GM18526 (cell line): Measurements from ENCODE around the gene PFN4.
A peak's percentile ranks its signal among the peaks of the same experiment; 100 is the strongest.

Experiments used
- POLR2A ChIP-seq: IDR thresholded peaks from 3 replicates; pipeline ENCODE4 v1.6.1; 2011; ENCODE audit not compliant: insufficient read length; ENCODE audit errors: extremely low read depth

The PFN4 gene

DNA sequence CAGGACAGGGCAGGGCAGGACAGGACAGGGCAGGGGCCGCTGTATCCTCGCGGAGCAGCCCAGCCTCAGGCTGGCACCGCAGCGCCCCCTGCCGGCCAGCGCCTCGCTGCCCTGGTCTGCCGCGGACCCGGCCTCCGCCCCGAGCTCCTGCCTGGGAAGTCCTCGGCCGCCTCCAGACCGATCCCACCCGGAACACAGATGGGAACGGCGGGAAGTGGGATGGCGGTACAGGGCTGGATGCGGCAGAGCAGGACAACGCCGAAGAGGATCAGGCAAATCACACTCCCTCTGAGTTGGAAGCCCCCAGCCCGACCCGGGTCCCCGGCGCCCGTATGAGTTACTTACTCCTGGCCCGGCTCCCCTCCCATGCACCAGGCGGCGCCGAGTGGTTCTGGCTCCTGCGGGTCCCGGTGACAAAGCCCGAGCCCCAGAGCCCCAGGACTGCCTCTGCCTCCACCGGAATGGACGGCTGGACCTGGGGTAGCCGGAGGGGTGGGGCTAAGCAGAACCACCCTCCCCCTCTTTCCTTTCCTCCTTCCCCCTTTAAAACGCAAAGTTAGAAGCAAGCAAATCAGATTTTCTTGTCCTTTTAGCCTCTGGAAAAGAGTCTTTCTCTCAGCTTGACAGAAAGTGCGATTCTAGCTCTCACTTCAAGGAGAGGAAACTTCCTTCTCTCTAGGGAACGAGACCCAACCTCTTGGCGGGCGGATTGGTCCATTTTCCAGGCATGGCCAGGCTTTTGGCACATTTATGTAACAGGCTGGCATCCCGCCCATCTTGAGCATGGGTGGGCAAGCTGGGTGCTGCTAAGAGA lies 38.5 kb downstream of the PFN4 start, which contains the start of gene TP53I3:
Gene TP53I3 (minus strand): TSS at position 449 of the 814 bp plus-strand sequence. CDS start 508 bp downstream, outside the sequence.
- peak; percentile 33 for TF ChIP-seq POLR2A

DNA sequence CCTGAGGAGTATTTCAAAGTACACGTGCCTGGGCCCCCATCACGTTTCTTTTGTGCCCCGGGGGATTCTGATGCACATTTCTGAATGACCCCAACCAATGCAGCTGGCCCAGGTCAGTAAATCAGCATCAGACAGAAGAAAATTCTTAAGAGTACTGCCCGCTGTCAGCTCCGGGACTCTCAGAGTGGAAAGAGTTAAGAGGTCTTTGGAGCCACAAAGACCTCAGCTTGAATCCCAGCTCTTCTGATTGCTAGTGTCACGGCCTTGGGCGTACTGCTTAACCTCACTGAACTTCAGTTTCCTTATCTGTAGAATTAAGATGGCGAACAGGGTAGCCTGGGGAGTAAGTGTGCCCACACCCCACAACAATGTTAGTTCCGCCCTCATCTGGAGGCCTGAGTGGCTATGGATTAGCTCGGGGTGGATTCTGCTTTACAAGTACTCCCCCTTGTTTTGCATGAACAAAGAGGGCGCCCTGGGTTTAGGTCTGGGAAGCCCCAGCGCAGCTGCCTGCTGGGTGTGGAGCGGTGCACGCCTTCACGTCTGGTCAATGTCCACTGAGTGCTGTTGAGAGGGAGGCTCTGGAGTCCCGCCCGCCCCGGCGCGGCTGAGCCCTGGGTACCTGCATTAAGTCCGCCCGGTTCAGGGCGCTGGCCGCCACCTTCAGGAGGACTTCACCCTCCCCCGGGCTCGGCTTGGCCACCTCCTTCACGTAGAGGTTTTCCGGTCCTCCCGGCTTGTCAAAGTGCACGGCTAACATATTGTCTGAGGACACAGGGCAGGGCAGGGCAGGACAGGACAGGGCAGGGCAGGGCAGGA lies 39.4 kb downstream of the PFN4 start:
- TF ChIP-seq POLR2A: peak; percentile 38

DNA sequence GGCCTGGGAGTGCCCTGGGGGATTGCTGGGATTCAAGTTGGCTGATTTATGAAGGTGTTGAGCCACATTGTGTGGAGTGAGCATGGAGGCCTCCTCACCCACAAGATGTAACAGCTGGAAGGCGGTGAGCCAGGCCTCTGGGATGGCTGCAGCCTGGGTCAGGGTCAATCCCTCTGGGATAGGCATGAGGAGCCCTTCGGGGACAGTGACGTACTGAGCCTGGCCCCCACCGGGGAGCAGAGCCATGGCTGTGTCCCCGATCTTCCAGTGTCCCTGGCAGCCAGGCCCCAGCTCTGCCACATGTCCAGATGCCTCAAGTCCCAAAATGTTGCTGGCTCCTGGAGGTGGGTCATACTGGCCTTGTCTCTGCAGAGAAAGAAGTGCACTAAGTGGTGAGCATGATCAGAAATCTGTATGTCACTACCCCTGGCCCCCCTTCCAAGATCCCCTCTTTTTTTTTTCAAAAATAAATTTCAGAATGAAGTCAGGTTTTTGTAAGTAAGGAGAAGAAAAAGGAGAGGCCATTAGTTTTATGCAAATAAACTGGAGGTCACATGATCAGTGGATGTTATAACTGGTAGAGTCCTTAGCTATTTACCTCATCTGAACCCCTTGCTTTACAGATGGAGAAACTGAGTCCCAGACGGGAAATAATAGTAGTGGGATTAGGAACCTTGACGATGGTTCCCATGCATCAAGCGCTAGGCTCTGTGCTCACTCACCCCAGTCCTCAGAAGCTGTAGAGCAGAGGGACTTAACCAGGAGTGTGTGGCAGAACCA lies 40.2 kb downstream of the PFN4 start:
- no peak for TF ChIP-seq POLR2A

DNA sequence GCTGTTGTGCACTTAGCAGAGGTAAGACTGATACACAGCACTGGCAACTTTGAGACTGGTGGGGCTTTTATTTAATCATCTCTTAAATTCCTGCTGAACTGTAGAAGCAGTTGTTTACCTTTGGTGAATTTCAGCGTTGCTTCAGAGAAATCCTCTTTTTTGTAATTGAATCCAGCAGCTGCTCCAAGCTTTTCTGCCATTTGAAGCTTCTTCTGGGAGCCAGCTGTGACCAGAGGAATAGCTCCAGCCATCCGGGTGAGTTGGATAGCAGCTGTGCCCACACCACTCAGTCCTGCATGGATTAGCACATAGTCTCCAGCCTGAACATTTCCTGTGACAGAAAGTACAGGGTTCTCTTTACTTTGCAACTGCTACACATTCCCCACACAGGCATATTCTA lies 42.4 kb downstream of the PFN4 start:
- no peak for TF ChIP-seq POLR2A

GRCh38 chr2:24077879-24078278 lies 45.3 kb downstream of the PFN4 start:
- TF ChIP-seq POLR2A: no peak

- TF ChIP-seq POLR2A: no peak
Measured at GRCh38 chr2:24077535-24077877, 45.6 kb downstream of the PFN4 start.

- peak; percentile 42 for TF ChIP-seq POLR2A
Measured at GRCh38 chr2:24076849-24077534, 46.1 kb downstream of the PFN4 start.

GRCh38 chr2:24075915-24076848 lies 47.0 kb downstream of the PFN4 start, which contains the start of gene SF3B6:
Gene SF3B6, minus strand, starts transcription at chr2:24076326. Its CDS starts 97 bp downstream, at chr2:24076229.
- TF ChIP-seq POLR2A: peak; percentile 91

GRCh38 chr2:24075259-24075658 lies 47.9 kb downstream of the PFN4 start:
- TF ChIP-seq POLR2A: no peak

DNA sequence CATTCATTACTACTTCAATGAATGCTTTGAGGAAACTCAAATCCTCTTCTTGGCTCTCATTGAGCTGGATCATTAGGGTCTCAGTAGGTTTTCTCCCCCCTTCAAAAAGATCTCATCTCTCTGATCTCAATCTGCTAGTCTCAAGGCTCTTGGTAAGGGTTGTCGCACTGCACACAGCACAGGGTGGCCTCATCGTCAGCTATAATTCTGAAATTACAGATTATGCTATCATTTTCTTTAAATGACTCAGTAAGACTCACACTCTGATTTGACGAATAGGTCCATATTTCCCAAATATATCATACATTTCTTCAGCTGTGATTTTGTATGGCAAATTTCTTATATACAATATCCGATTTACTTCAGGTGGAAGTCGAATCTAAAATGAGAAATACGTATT lies 49.3 kb downstream of the PFN4 start:
- no peak for TF ChIP-seq POLR2A

- TF ChIP-seq POLR2A: no peak
Measured at GRCh38 chr2:24072259-24072658, 50.9 kb downstream of the PFN4 start.

DNA sequence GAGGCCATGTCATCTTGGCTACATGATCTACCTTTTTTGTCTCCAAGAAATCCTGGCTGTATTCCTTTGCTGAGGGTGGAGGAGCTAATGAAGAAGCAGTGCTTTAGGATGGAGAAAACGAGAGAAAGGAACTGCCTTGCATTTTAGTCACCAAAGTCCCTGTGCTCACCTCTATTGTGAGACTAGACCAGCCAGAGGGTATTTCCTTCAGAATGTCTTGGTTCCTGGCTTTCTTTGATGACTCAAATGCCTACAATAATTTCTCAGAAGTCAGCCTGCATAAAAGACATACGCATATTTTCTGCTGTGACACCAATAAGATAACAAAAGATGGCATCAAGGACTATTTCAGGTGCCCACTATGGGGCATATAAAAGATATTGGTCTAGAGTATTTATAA lies 57.8 kb downstream of the PFN4 start:
- TF ChIP-seq POLR2A: no peak
